Regular cardiac myocyte (primary cell): ENCODE measurements around the gene MRLN. TPM values are rescaled to one million over a fixed set of nuclear protein-coding genes. Genes with fewer than 3 reads are reported as not detected.

Experiments
- total RNA-seq: library from RNA; depleted of rRNA; stranded (reverse); fragments of >200 nt; gene quantifications from 2 replicates; pipeline ENCODE4 v1.2.3, GENCODE V29; 2014

The MRLN gene
- total RNA-seq = not detected in 2 replicates

DNA sequence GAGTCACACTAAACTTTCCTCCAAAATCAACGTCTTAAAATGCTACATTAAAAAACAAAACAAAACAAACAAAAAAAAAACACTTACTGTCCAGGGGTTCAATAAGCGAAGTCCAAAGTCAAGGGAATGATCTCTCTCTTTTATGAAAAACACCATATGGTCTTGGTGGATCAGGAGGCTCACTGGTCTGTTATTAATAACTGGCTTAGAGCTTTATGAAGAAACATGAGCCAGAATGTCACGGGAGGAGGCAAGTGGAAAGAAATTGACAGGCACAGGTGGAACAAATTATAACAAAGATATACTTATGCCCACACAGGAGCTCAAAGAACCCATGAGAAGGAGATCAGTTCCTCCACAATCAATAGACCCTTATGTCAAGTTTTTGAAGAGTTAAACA, at the start of gene MRLN:
Gene MRLN, minus strand, starts transcription at position 189 of the 400 bp plus-strand sequence.

DNA sequence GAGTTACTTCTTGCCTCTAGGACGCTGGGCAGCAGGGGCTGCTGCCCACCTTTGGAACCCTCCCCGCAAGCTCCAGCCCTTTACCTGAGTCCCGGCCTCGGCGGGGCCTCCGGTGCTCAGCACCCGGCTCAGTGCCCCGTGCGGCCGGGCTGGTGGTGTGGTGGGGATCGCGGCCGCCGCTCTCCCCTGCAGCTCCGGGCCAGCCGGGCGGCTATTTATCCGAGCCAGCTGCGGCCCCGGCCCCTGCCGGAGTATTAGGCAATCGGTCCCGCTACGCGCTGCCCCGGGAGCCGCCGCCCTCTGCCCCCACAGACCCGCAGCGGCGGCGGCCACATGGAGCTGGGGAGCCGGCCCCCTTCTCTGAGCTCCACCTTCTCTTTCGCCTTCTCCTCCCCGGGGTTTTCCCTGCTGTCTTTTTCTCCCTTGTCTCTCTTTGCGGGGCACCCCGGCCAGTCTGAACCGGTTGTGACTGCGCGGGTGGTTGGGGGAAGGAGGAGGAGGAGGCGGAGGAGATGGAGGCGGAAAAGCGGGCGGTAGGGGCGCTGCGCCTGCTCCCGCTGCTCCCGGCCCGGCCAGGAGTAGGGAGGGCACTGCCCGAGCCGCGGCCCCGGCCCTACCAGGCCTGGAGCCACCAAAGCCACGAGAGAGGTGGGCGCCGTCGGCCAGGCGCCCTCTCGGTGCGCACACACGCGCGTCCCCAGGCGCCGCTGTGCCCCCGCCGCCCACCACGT, 43.7 kb downstream of the MRLN start, which contains the start of gene SLC16A9:
Gene SLC16A9, minus strand, starts transcription at position 456 of the 731 bp plus-strand sequence. CDS start 25,559 bp downstream, outside the sequence.

Other genes starting within 250 kb of the MRLN start
- 4.5 and 18.0 TPM in 2 replicates for gene SLC16A9, start 43.6 kb downstream of the MRLN start, total RNA-seq
- 24.7 and 25.4 TPM in 2 replicates for gene CCDC6, start 153.1 kb upstream of the MRLN start, total RNA-seq